Bronchial epithelial cell (primary cell): ENCODE data around the gene RARA. TPM values are rescaled to one million over a fixed set of nuclear protein-coding genes. Genes with fewer than 3 reads are reported as not detected.
A peak's percentile ranks its signal among the peaks of the same experiment; 100 is the strongest.

Experiments used
- DNase-seq: peaks from one replicate; pipeline ENCODE4 v3.0.0-alpha.2; 2010; ENCODE audit warnings: low read depth
- FAIRE-seq: peaks from 2 replicates; lab custom pipeline; 2011; peaks lifted over from hg19 to GRCh38; lab: Jason Lieb, UNC
- H3K27me3 ChIP-seq: 2 replicates; pipeline ENCODE4 v1.5.1; 2011; ENCODE audit warnings: low read length; ENCODE audit not compliant: control insufficient read depth, insufficient read depth
- H3K36me3 ChIP-seq: 2 replicates; pipeline ENCODE4 v1.5.1; 2011; ENCODE audit warnings: low read length; ENCODE audit not compliant: control insufficient read depth, insufficient read depth
- H3K4me3 ChIP-seq: 2 replicates; pipeline ENCODE4 v1.5.1; 2011; ENCODE audit warnings: mild to moderate bottlenecking, low read depth, low read length, control low read depth
- CTCF ChIP-seq: IDR thresholded peaks from 2 replicates; pipeline ENCODE4 v1.5.1; 2011; ENCODE audit warnings: mild to moderate bottlenecking, moderate library complexity, low read length, control low read depth, inconsistent platforms; ENCODE audit not compliant: insufficient read depth, severe bottlenecking
- total RNA-seq: library from RNA; depleted of rRNA; stranded (reverse); fragments of >200 nt; gene quantifications from 2 replicates; pipeline ENCODE4 v1.2.1, GENCODE V29; 2014

The RARA gene
- total RNA-seq, 1 donor from 2014 or later: 1.3 TPM

DNA sequence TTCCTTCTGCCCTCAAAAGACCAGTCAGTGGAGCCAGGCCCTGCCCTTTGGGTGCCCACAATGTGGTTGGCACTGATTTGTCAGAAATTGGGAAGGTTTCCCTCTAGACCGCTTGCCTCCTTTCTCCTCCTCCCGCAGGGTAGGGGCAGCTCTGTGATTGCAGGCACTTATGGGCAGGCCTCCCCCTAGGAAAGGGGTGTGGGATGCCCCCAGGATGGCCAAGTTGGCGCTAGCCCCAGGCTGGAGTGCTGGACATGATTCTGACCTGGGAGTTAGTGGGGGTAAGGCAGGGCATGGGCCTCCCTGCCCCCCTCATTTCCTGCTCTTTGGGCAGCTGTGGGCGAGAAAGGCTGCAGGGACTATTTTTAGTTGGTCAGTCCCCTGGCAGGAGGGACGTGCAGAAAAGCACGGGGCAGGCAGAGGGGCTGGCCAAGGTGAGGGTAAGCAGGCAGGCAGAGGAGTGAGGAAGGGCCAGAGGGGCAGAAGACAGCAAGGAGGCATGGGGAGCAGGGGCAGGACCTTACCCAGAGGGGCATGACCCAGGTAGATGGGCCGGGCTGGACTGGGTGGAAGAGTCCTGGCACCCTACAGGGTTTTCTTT lies 3.3 kb downstream of the RARA start:
- no peak for DNase-seq
- Histone ChIP-seq H3K4me3 (no peak overlapping the region), H3K36me3 (no peaks in the 10 kb centered on the region), H3K27me3 (no peaks in the 10 kb centered on the region)
- no peak for TF ChIP-seq CTCF
- no peak for FAIRE-seq

- DNase-seq: no peak
- Histone ChIP-seq H3K4me3 (no peak overlapping the region), H3K36me3 (no peaks in the 10 kb centered on the region), H3K27me3 (no peaks in the 10 kb centered on the region)
- FAIRE-seq: no peak
- TF ChIP-seq CTCF: no peak
These were observed 4.1 kb downstream of the RARA start for GRCh38 chr17:40312893-40313667.

DNA sequence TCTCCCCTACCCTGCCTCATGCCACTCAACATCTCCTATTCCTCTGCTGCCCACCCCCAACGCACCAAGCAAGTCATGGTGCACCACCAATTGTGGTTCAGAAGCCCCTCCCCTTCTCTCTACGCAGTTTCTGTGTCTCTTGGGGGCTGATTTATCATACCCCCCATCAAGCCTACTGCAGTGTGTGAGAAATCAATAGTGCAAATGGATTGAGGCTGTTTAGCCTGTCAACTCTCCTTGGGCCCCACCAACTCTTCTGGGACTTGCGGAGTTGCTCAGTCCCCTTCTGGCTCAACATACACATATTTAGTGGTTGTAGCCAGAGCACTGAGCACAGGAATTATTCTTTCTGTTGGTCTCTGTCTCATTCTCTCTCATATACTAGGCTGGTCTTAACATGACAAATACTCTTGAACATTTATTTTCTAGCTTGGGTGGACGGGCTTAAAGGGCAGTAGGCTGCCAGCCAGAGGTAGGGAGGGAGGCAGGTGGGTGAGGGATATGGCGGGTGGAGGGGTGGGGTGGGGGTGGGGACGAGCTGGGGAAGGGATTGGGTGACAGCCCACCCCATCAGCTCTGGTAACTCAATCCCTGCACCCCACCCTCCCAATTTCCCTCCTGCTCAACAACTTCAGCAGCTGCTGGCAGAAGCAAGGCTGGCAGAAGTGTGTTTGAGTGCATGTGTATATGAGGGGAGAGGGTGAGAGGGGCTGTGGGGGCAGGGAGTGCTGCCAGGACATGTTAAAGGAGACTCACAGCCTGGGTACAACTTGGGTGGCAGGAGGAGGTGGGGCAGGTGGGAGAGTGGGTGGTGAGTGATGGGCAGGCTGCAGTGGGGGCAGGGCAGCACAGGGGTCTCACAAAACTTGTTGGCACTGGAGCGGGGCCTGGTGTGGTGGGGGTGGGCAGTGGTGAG lies 4.9 kb downstream of the RARA start:
- no peaks in the 10 kb centered on the region for H3K36me3 ChIP-seq
- H3K27me3 ChIP-seq: no peaks in the 10 kb centered on the region
- H3K4me3 ChIP-seq: no peak overlapping the region
- peak; percentile 57 for DNase-seq
- FAIRE-seq: no peak
- no peak for TF ChIP-seq CTCF

GRCh38 chr17:40314584-40314956 lies 5.6 kb downstream of the RARA start:
- H3K27me3 ChIP-seq: no peaks in the 10 kb centered on the region
- FAIRE-seq (peak; percentile 92), DNase-seq (peak; percentile 95)
- no peak overlapping the region for H3K4me3 ChIP-seq
- peak; percentile 4 for TF ChIP-seq CTCF
- H3K36me3 ChIP-seq: peaks cover 1% of the 10 kb centered on the region

- DNase-seq (no peak), FAIRE-seq (no peak)
- Histone ChIP-seq H3K4me3 (no peak overlapping the region), H3K36me3 (peaks cover 1% of the 10 kb centered on the region), H3K27me3 (no peaks in the 10 kb centered on the region)
- TF ChIP-seq CTCF: no peak
These were observed 6.2 kb downstream of the RARA start for GRCh38 chr17:40315206-40315605.
